HuH-7.5 (cell line): Measurements from ENCODE around the gene KLF3.

Source experiments
- DNase-seq: peaks from one replicate; pipeline ENCODE4 v3.0.0; 2011; ENCODE audit warnings: low spot score

Gene KLF3

GRCh38 chr4:38674258-38675144, 10.5 kb downstream of the KLF3 start:
- no peak for DNase-seq

DNA sequence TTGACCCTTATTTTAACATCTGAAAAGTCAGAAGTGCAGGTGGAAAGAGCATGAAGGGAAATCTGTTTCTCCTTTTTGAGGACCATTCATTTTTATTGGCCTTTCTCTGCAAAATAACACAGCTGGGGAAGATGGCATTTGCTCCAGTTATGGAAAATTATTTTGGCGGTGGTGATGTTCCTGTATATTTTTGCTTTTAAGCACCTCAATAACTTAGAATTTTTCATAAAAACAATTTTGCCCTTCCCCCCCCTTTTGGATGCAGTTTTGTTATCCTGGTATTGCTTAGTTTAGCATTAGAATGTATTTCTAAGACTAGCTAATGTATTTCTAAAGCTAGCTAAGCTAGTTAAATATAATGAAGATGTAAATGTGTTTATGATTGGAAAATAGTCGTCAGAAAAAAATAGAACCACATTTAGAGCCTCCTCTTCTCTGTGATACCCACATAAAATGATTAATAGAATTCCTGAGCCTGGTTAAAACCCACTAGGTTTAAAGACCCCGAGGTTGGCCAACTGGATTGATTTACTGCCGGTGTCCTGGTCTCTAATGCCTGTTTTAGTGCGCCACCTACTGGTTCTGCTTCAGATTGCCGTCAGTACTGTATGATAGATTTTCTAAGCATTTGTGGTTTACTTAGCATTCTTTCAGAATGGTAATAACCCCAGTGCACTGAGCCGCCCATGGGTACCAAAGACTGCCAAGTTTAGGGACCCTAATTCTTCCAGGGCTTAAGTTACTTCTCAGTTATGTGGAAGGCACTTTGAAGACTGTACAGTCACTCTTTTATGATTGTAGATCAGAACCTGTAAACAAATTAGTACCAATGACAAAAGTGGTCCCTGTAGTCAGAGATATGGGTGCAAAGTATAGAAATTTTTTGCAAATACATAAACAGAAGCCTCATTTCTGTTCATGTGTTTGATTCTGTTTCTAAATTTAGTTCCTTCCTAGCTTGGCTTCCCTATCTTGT, 11.4 kb downstream of the KLF3 start:
- peak; percentile 25 for DNase-seq

DNA sequence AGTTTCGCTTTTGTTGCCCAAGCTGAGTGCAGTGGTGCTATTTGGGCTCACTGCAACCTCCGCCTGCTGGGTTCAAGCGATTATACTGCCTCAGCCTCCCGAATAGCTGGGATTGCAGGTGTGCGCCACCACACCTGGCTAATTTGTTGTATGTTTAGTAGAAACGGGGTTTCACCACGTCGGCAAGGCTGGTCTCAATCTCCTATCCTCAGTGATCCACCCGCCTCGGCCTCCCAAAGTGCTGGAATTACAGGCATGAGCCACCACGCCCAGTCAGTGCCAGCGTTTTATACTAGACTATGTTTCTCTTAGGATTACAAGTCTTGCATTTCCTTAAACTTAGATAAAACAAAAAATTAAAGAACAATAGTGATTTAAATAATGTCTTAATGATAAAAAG, 13.0 kb downstream of the KLF3 start:
- DNase-seq: no peak

GRCh38 chr4:38677441-38677840, 13.4 kb downstream of the KLF3 start:
- DNase-seq: no peak

DNA sequence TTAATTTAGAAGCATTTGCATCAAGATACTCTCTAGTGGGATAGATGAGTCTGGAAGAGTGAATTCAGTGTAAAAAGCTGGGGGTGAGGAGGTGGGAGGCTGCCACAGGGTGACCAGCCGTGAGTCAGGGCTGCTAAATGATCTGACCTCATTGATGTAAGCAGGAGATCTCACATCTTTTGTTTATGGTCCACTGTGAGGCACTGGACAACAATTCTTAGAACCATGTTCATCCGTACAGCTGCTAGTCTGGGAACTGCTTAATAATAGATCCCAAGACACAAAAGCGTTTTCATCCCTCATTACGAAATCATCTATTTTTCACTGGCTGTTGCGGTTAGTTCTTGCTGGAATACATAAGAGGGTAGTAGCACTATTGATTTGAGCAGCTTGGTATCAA, 14.1 kb downstream of the KLF3 start:
- no peak for DNase-seq

GRCh38 chr4:38679921-38680320, 15.9 kb downstream of the KLF3 start:
- no peak for DNase-seq

DNA sequence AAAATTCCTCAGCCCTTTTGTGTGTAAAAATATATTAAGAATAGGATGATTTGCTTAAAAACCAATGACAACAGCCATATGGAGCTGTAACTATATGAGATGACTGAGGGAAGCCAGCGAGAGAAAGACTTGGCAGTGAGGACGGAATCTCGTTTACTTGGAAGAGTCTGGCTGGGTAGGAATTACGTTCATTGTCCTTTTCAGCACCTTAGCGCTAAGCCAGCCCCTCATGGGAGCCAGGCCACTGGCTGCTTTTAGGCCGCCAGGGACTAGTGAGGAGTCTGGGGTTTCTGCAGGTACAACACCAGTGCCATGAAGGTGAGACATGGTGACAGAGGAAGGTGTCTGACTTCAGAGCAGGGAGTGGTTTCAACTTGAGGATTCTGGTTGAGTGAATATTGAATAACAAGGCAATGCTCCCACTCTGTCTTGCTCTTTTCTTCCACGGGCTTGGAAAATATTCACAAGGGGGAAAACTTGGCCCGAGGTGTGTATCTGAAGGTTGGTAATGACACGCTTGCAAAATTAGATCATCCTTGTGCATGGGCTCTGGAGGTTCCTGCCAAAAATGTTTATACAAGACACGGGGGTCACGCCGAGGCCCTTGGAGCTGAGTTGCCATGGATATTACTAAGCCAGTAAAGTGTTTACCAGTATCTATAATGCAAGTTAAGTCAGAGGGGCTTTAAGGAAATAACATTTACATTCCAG, 17.4 kb downstream of the KLF3 start:
- DNase-seq: no peak

GRCh38 chr4:38682336-38682735, 18.3 kb downstream of the KLF3 start:
- DNase-seq: no peak

GRCh38 chr4:38683276-38683675, 19.3 kb downstream of the KLF3 start:
- no peak for DNase-seq

DNA sequence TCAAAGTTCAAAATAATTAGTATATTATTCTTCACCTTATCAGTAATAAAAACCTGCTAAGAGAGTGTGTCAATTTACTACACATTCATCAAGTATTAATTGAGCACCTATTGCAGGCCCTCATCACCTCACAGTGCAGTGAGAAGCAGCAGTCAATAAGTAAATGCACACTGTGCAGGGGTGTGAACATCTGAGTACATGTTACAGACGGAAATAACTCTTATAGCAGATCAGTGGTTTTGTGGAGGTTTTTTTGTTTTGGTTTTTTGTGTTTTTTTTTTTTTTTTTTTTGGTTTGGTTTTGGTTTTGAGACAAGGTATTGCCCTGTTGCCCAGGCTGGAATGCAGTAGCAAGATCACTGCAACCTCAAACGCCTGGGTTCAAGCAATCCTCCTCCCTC, 20.3 kb downstream of the KLF3 start:
- no peak for DNase-seq

DNA sequence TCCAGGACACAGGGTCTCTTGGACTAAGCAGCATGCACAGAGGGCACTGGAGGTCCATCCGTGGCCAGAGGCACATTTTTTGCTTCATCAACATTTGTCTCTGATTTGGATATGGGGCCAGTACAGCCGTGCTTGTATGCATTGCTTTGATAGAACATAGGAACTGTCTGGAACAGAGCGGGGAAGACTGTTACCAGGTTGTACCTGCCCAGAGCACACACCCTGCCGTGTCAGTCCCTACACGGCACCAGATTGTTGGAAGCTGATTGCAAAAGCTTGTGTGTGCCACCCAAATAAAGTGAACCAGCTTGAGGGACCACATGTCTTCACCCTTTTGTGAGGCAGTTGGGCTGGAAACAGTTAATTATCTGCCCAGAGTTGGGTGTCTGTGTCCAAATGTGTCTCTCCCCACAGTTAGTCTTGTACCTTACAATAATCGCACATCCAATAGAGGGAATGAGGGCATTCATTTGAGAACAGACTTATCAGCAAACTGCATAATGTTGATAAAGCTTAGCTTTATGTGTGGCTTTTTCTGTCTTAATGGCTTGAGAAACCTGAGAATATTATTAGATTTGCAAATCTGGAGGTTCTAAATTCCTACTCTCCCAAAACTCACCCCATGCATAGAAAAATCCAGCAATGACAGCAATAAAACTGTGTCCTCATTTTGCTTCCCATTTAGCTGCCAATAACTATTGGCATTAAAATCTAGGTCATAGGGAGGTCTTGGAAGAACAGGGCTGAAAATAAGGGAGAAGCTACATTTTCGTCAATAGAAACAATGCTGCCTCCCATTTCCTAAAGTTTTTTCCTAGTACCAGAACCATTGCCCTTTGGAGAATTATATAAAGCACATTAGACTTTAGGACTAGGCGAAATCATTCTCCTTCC, 21.2 kb downstream of the KLF3 start:
- DNase-seq: no peak

DNA sequence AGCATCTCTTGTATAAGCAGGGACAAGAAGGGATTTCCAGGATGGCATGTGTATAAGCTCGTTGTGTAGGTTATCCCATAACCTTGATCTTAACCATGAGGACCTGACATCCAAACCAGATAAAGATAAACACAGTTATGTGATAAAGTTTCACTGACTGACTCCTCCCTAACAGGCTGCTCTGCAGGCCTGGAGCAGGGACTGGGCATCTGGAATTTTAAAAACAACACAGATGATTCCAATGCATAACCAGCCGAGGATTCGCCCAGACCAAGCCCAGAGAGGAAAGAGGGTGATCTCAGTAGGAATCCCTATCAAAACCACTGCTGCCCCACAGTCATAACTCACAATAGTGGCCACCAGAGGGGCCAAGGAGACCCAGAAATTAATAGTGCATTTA, 22.7 kb downstream of the KLF3 start:
- DNase-seq: no peak

GRCh38 chr4:38687571-38688011, 23.6 kb downstream of the KLF3 start:
- no peak for DNase-seq

- no peak for DNase-seq
Measured at GRCh38 chr4:38688676-38689355, 24.8 kb downstream of the KLF3 start.

DNA sequence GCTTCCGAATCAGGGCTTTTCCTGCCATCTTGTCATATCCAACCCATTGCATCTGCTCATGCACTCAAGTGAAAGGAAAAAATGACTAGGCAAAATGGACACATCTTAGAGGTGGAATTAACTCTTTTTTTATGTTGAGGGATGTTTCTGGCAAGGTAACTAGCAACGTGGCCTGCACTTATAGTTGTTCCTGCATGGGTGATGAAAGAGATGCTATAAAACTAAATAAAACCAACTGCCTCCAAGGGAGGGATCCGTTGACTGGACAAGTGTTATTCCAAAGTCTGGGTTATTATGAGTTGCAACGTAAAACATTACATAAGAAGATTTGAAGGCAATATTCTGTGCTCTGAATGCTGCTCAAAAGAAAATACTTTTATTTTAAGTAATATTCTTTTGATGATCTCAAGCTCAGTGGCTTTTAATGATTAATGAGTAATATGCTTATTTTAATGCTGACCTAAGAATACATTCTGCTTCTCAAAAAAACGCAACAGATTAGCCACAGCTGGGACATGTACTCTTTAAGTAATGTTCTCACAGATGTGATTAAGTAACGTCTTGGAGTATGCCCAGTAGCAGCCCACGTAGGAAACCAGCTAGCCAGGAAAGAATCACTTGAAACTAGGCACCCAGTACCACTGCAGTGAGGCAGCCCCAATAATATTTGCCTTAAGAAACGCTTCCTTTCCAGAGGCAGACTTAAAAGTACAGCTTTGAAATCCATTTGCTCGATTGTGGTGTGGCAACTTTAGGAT, 27.4 kb downstream of the KLF3 start:
- DNase-seq: no peak

DNA sequence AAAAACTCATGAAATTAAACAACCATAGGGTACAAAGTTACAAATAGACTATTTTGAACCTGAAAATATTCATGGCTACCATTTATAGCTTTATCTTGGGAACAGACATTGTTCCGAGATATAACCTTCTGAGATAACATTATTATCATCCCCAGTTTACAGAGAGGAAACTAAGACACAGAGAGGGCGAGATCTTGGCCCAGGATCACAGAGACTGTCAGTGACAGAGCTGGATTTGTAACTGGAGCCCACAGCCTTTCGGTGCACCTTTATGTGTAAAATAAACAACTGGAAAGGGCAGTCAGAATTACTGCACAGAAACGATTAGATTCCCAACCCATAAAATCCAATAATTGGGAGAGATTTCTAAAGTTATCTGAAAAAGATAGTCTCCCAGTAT, 28.4 kb downstream of the KLF3 start:
- DNase-seq: no peak

GRCh38 chr4:38693569-38693968, 29.6 kb downstream of the KLF3 start:
- DNase-seq: no peak

DNA sequence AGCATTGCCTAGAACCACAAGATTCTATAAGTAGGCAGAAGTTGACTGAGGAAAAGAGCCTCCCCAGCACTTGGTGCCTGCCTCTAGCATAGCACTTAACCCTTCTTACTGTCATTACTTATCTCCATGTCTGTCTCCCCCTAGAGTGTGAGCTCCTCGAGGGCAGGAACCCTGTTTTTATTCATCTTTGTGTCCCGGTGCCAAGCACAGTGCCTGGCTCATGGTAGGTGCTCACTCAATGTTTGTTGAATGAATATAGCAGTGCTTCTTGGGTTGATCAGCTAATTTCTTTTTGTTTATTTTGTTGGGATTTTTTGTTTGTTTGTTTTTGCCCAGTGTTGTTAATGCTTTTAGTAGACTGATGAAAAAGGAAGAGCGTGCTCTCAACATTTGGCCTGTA, 30.3 kb downstream of the KLF3 start:
- DNase-seq: no peak

DNA sequence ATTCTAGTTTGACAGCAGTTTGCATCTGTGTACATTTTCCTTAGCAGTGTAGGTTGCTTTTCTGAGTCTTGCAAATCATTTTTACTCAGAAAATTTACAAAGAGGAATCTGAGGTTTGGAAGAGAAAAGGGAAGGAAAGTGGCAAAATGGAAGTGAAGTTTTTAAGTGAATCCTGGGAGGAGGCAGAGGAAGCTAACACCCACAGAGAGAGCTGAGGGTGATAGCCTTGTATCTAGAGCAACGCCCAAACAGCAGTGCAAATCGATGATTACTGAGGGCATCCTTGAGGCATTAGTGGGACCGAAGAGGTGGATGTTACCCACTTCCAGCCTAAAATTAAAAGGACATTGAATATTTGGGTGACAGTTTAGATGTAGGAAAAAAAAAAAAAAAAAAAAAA, 31.8 kb downstream of the KLF3 start:
- no peak for DNase-seq

GRCh38 chr4:38696697-38697096, 32.7 kb downstream of the KLF3 start:
- no peak for DNase-seq
